Gastrocnemius medialis (tissue), 4 donors: ENCODE results near the gene TAX1BP1. TPM values are rescaled to one million over a fixed set of nuclear protein-coding genes. Genes with fewer than 3 reads are reported as not detected.

ENCODE experiments used
- ATAC-seq, 2 donors: fragments of 150-250 bp; one replicate each; pipeline ENCODE4 v1.9.1; 2016
- DNase-seq, 2 donors: peaks; one replicate each; pipeline ENCODE4 v3.0.0-alpha.2; 2019
- H3K27ac ChIP-seq, 4 donors: fragments of 200-600 bp; sonication (generic); 1 replicate in 1 of 4; 2 replicates in 3 of 4; pipeline ENCODE4 v1.5.1; 2016 to 2018; ENCODE audit warnings: mild to moderate bottlenecking in 2 of 4, moderate library complexity in 1 of 4
- H3K27me3 ChIP-seq, 3 donors: fragments of 200-600 bp; sonication (generic) in 2 of 3; 1 replicate in 1 of 3; 2 replicates in 2 of 3; pipeline versions ENCODE4 v1.5.1 to v1.6.0; 2016 to 2019; ENCODE audit warnings: mild to moderate bottlenecking in 1 of 3, moderate library complexity in 1 of 3
- H3K36me3 ChIP-seq, 2 donors: fragments of 200-600 bp; sonication (generic) in 1 of 2; one replicate each; pipeline ENCODE4 v1.5.1; 2017 to 2018
- H3K4me1 ChIP-seq, 2 donors: fragments of 200-600 bp; sonication (generic) in 1 of 2; one replicate each; pipeline ENCODE4 v1.5.1; 2016 to 2017; ENCODE audit warnings: mild to moderate bottlenecking in 2 of 2
- H3K4me3 ChIP-seq, 4 donors: fragments of 200-600 bp; sonication (generic) in 3 of 4; 1 replicate in 1 of 4; 2 replicates in 3 of 4; pipeline ENCODE4 v1.5.1; 2016 to 2019; ENCODE audit warnings: mild to moderate bottlenecking in 2 of 4
- H3K9me3 ChIP-seq, 3 donors: fragments of 200-600 bp; sonication (generic) in 2 of 3; 1 replicate in 1 of 3; 2 replicates in 2 of 3; pipeline ENCODE4 v1.5.1; 2016 to 2019
- POLR2A ChIP-seq, 2 donors: fragments of 450-650 bp; IDR thresholded peaks; one replicate each; pipeline ENCODE4 v1.6.1; 2017; ENCODE audit warnings: antibody characterized with exemption in 2 of 2, mild to moderate bottlenecking in 2 of 2, moderate library complexity in 2 of 2
- in situ Hi-C, 4 donors: fragments of 200-750 bp; cut with MboI; loops; one replicate each; pipeline versions ENCODE4 v1.15.0 to v1.8.0; 2017; ENCODE audit warnings: low sequenced_read_pairs in 4 of 4
- intact Hi-C: fragments of 100-400 bp; cut with DNase I; formaldehyde crosslinking; loops from one replicate; pipeline ENCODE4 v1.15.1; 2023; ENCODE audit warnings: low total_unique reads
- total RNA-seq, 4 donors: library from RNA; depleted of rRNA; stranded (reverse); fragments of >200 nt; gene quantifications; one replicate each; pipeline versions ENCODE4 v1.1.0 to v1.2.3, GENCODE V29; 2016
- TF ChIP-seq, protein P1 (sequence below), 5 experiments: fragments of 450-650 bp in 3 of 5; fragments of 200-600 bp in 2 of 5; sonication (generic) in 2 of 5; IDR thresholded peaks in 4 of 5; conservative IDR thresholded peaks in 1 of 5; 1 replicate in 4 of 5; 2 replicates in 1 of 5; pipeline ENCODE4 v1.5.1; 2016 to 2019; ENCODE audit warnings: antibody characterized with exemption in 5 of 5, mild to moderate bottlenecking in 3 of 5, moderate library complexity in 3 of 5

Gene TAX1BP1
- total RNA-seq, 4 donors from 2014 or later: 110 to 136 (median 113) TPM

- H3K9me3 ChIP-seq: no peaks in the 10 kb centered on the region
- H3K27ac ChIP-seq: no peak overlapping the region
- ATAC-seq (no peak), DNase-seq (no peak)
- no peak for TF ChIP-seq POLR2A (IDR thresholded peaks at IDR 0.05)
- TF ChIP-seq, protein P1, sequence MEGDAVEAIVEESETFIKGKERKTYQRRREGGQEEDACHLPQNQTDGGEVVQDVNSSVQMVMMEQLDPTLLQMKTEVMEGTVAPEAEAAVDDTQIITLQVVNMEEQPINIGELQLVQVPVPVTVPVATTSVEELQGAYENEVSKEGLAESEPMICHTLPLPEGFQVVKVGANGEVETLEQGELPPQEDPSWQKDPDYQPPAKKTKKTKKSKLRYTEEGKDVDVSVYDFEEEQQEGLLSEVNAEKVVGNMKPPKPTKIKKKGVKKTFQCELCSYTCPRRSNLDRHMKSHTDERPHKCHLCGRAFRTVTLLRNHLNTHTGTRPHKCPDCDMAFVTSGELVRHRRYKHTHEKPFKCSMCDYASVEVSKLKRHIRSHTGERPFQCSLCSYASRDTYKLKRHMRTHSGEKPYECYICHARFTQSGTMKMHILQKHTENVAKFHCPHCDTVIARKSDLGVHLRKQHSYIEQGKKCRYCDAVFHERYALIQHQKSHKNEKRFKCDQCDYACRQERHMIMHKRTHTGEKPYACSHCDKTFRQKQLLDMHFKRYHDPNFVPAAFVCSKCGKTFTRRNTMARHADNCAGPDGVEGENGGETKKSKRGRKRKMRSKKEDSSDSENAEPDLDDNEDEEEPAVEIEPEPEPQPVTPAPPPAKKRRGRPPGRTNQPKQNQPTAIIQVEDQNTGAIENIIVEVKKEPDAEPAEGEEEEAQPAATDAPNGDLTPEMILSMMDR (IDR thresholded peaks at IDR 0.05 in 4 of 5, conservative IDR thresholded peaks at IDR 0.05 in 1 of 5): no peak
- H3K4me1 ChIP-seq: peaks cover 0 to 5% of the 10 kb centered on the region in 2 donors
- H3K4me3 ChIP-seq: no peak overlapping the region
- in situ Hi-C loops: no loop called here
- no peaks in the 10 kb centered on the region for H3K36me3 ChIP-seq
- no peaks in the 10 kb centered on the region for H3K27me3 ChIP-seq
- intact Hi-C loops: no loop called here
Observed at GRCh38 chr7:27866828-27867672, 127.1 kb downstream of the TAX1BP1 start.

DNA sequence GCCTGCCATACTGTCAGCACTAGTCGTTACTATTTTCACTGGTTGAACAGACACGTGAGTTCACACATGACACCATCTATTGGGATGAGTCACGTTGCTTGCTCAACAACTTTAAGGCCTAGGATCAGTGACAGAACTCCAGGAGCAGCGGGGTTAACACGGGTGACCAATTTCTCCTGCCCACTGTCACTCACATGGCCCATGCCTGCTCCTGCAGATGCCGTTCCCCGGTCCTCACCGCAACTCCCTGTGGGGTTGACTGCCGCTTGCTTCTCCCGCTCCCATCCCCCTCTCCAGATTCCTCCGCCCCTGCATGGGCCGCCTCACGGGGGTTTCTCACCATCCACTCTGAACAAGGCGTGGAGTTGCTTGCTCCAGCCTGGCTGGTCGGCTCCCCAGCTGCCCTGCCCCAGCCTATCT is 128.2 kb downstream of the TAX1BP1 start:
- no peak for ATAC-seq
- H3K27me3 ChIP-seq: no peaks in the 10 kb centered on the region
- no peaks in the 10 kb centered on the region for H3K9me3 ChIP-seq
- H3K27ac ChIP-seq: no peak overlapping the region
- no peaks in the 10 kb centered on the region for H3K36me3 ChIP-seq
- no peak overlapping the region for H3K4me3 ChIP-seq
- TF ChIP-seq POLR2A (IDR thresholded peaks at IDR 0.05): no peak
- TF ChIP-seq, protein P1 (IDR thresholded peaks at IDR 0.05 in 4 of 5, conservative IDR thresholded peaks at IDR 0.05 in 1 of 5): no peak
- peaks cover 0 to 6% of the 10 kb centered on the region in 2 donors for H3K4me1 ChIP-seq
- intact Hi-C loops (no loop called here), in situ Hi-C loops (no loop called here)
- DNase-seq: no peak

GRCh38 chr7:27869056-27869455 is 129.1 kb downstream of the TAX1BP1 start:
- H3K27ac ChIP-seq: no peak overlapping the region
- no peak for TF ChIP-seq POLR2A (IDR thresholded peaks at IDR 0.05)
- peaks cover 2 to 10% of the 10 kb centered on the region in 2 donors for H3K4me1 ChIP-seq
- no peak for ATAC-seq
- H3K36me3 ChIP-seq: no peaks in the 10 kb centered on the region
- in situ Hi-C loops: no loop called here
- no peaks in the 10 kb centered on the region for H3K27me3 ChIP-seq
- no peaks in the 10 kb centered on the region for H3K9me3 ChIP-seq
- intact Hi-C loops: no loop called here
- no peak for DNase-seq
- no peak overlapping the region for H3K4me3 ChIP-seq

GRCh38 chr7:27870595-27870994 is 130.6 kb downstream of the TAX1BP1 start:
- DNase-seq: no peak
- in situ Hi-C loops (no loop called here), intact Hi-C loops (no loop called here)
- no peaks in the 10 kb centered on the region for H3K9me3 ChIP-seq
- peaks cover 5 to 13% of the 10 kb centered on the region in 2 donors for H3K4me1 ChIP-seq
- no peak overlapping the region for H3K27ac ChIP-seq
- no peaks in the 10 kb centered on the region for H3K36me3 ChIP-seq
- no peak for TF ChIP-seq POLR2A (IDR thresholded peaks at IDR 0.05)
- TF ChIP-seq, protein P1 (IDR thresholded peaks at IDR 0.05 in 4 of 5, conservative IDR thresholded peaks at IDR 0.05 in 1 of 5): no peak
- no peaks in the 10 kb centered on the region for H3K27me3 ChIP-seq
- no peak for ATAC-seq
- no peak overlapping the region for H3K4me3 ChIP-seq

- ATAC-seq (no peak), DNase-seq (no peak)
- in situ Hi-C loops (no loop called here), intact Hi-C loops (no loop called here)
- H3K4me1 ChIP-seq: peaks cover 5 to 13% of the 10 kb centered on the region in 2 donors
- TF ChIP-seq, protein P1 (IDR thresholded peaks at IDR 0.05 in 4 of 5, conservative IDR thresholded peaks at IDR 0.05 in 1 of 5): no peak
- no peak for TF ChIP-seq POLR2A (IDR thresholded peaks at IDR 0.05)
- no peaks in the 10 kb centered on the region for H3K36me3 ChIP-seq
- H3K27me3 ChIP-seq: no peaks in the 10 kb centered on the region
- H3K9me3 ChIP-seq: no peaks in the 10 kb centered on the region
- no peak overlapping the region for H3K27ac ChIP-seq
- H3K4me3 ChIP-seq: no peak overlapping the region
Observed at GRCh38 chr7:27871086-27871485, 131.1 kb downstream of the TAX1BP1 start.
